Stimulated activated CD4-positive, alpha-beta T cell treated with anti-CD3 and anti-CD28 coated beads, Interleukin-4, amount 100 ng/mL, for 48 hours (primary cell): ENCODE results near the gene ZNF281.

Source experiments
- DNase-seq, 2 donors: peaks; one replicate each; pipeline ENCODE4 v3.0.0-alpha.2; 2020; ENCODE audit warnings: low read depth in 2 of 2

Gene ZNF281

GRCh38 chr1:200388791-200389190 is 21.0 kb downstream of the ZNF281 start:
- no peak for DNase-seq

- DNase-seq, result no peak
These were observed 23.4 kb downstream of the ZNF281 start for GRCh38 chr1:200386416-200386815.

GRCh38 chr1:200384818-200385390 is 24.9 kb downstream of the ZNF281 start:
- no peak for DNase-seq

GRCh38 chr1:200381256-200381984 is 28.4 kb downstream of the ZNF281 start:
- DNase-seq, result no peak

- peak in 1 of 2 donors; percentile 7 for DNase-seq
These were observed 29.2 kb downstream of the ZNF281 start for GRCh38 chr1:200380589-200381021.

- no peak for DNase-seq
These were observed 29.8 kb downstream of the ZNF281 start for GRCh38 chr1:200379940-200380588.

- DNase-seq, result no peak
These were observed 30.4 kb downstream of the ZNF281 start for GRCh38 chr1:200379432-200379757.

GRCh38 chr1:200378096-200378495 is 31.7 kb downstream of the ZNF281 start:
- no peak for DNase-seq

- no peak for DNase-seq
These were observed 33.3 kb downstream of the ZNF281 start for GRCh38 chr1:200376528-200376927.

- DNase-seq, result no peak
These were observed 35.1 kb downstream of the ZNF281 start for GRCh38 chr1:200374569-200375295.

- DNase-seq, result no peak
These were observed 36.0 kb downstream of the ZNF281 start for GRCh38 chr1:200373811-200374231.

GRCh38 chr1:200372885-200373181 is 37.0 kb downstream of the ZNF281 start:
- no peak for DNase-seq

- no peak for DNase-seq
These were observed 37.5 kb downstream of the ZNF281 start for GRCh38 chr1:200372095-200372884.

GRCh38 chr1:200369706-200370105 is 40.1 kb downstream of the ZNF281 start:
- no peak for DNase-seq

GRCh38 chr1:200369131-200369530 is 40.7 kb downstream of the ZNF281 start:
- DNase-seq, result no peak

GRCh38 chr1:200368556-200368955 is 41.3 kb downstream of the ZNF281 start:
- DNase-seq, result no peak

GRCh38 chr1:200367841-200368534 is 41.8 kb downstream of the ZNF281 start:
- DNase-seq, result no peak

GRCh38 chr1:200366577-200367253 is 43.1 kb downstream of the ZNF281 start:
- no peak for DNase-seq

GRCh38 chr1:200365897-200366426 is 43.9 kb downstream of the ZNF281 start:
- no peak for DNase-seq

GRCh38 chr1:200364831-200365230 is 45.0 kb downstream of the ZNF281 start:
- DNase-seq, result no peak
